K562 (cell line): Measurements from ENCODE around the gene CNR2. TPM values are rescaled to one million over a fixed set of nuclear protein-coding genes. Genes with fewer than 3 reads are reported as not detected.

Experiments used
- ATF1 ChIP-seq, 2 experiments: fragments of 450-650 bp in 1 of 2; IDR thresholded peaks; 2 replicates each; pipeline ENCODE4 v1.6.1; 2016; ENCODE audit warnings: missing compliant biosample characterization in 1 of 2, missing genetic modification characterization in 1 of 2
- BRF1 ChIP-seq: IDR thresholded peaks from 3 replicates; pipeline ENCODE4 v1.6.1; 2011; ENCODE audit warnings: borderline replicate concordance, mild to moderate bottlenecking; ENCODE audit not compliant: insufficient read length; ENCODE audit errors: extremely low read depth
- EHMT2 ChIP-seq: fragments of 450-650 bp; IDR thresholded peaks from 2 replicates; pipeline ENCODE4 v1.6.1; 2018; ENCODE audit warnings: antibody characterized with exemption
- FOSL1 ChIP-seq: fragments of 200-800 bp; sonication (Bioruptor generic); conservative IDR thresholded peaks from 2 replicates; pipeline ENCODE4 v1.6.1; 2016; ENCODE audit warnings: missing genetic modification characterization, missing compliant biosample characterization
- NCOA4 ChIP-seq: fragments of 450-650 bp; IDR thresholded peaks from 2 replicates; pipeline ENCODE4 v1.6.1; 2018; ENCODE audit warnings: mild to moderate bottlenecking; ENCODE audit not compliant: partially characterized antibody
- PHF21A ChIP-seq: fragments of 450-650 bp; IDR thresholded peaks from 2 replicates; pipeline ENCODE4 v1.6.1; 2017; ENCODE audit warnings: low read depth, borderline replicate concordance
- ZBTB17 ChIP-seq: fragments of 450-650 bp; formaldehyde crosslinking; IDR thresholded peaks from 2 replicates; pipeline ENCODE4 v1.4.0; 2020; ENCODE audit warnings: mild to moderate bottlenecking
- ZNF589 ChIP-seq: fragments of 200-800 bp; sonication (Bioruptor generic); IDR thresholded peaks from 2 replicates; pipeline ENCODE4 v1.6.1; 2016; ENCODE audit warnings: low read depth, missing genetic modification characterization, missing compliant biosample characterization
- ZNF778 ChIP-seq: fragments of 450-650 bp; formaldehyde crosslinking; IDR thresholded peaks from 2 replicates; pipeline ENCODE4 v1.4.0; 2020; ENCODE audit warnings: mild to moderate bottlenecking, moderate library complexity
- ZNF79 ChIP-seq: fragments of 250-450 bp; sonication (Bioruptor Pico); IDR thresholded peaks from 2 replicates; pipeline ENCODE4 v1.4.0; 2020; ENCODE audit warnings: low read depth, mild to moderate bottlenecking, moderate library complexity
- polyA plus RNA-seq, 8 experiments: library from polyadenylated mRNA; depleted of rRNA in 4 of 8; stranded (reverse) in 5 of 8; unstranded in 3 of 8; fragments of >200 nt; fragmentation: Nextera tagmentation in 2 of 8; fragmentation: Illumina TruSeq in 1 of 8; extraction: Ambion mirVana in 2 of 8; extraction: Trizol in 1 of 8; gene quantifications; 2 replicates each; pipeline versions ENCODE4 v1.2.1 to v1.2.3, GENCODE V29; 2011 to 2014; ENCODE audit warnings: inconsistent platforms in 1 of 8, missing spikeins in 1 of 8
- total RNA-seq, 7 experiments: library from RNA; depleted of rRNA in 6 of 7; stranded (reverse); fragments of >200 nt in 6 of 7; fragmentation: Illumina TruSeq in 2 of 7; extraction: Trizol in 2 of 7; gene quantifications; 2 replicates each; pipeline versions ENCODE4 v1.2.1 to v1.2.3, GENCODE V29; 2011 to 2021; ENCODE audit warnings: low replicate concordance in 1 of 7

Gene CNR2
- total and polyA plus RNA-seq, 9 of the 15 experiments (the other 6 are each of a cell fraction or from before 2014, with no cell fraction given) = not detected

DNA sequence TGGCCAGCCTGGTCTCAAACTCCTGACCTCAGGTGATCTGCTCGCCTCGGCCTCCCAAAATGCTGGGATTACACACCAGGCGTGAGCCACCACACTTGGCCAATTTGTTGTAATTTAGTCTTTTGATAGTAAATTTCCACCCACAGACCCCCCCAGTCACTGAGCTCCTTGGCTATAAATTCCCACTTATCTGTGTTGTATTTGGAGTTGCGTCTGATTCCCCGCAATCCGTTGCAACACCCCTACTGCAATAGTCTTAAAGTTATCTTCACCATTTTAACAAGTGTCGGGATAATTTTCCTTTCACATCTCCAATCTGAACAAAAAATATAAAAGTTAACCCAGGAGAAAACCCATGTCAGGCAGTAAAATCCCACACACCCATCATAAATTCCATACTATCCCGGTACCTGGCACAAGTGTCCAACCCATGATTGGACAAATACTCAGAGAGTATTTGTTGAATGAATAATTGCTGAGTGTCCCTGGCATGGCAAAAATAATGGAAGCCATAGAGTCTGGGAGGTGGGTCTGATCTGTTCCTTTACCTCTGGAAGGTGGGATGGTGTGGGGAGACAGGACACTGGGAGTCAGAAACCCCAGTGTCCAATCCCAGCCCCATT, 9.3 kb upstream of the CNR2 start (continued):
- TF ChIP-seq ZNF589 (no peak), ATF1 (CRISPR knock-in tag; IDR thresholded peaks at IDR 0.05) (no peak), ATF1 (tag; IDR thresholded peaks at IDR 0.05) (no peak), FOSL1 (tag) (no peak), EHMT2 (no peak), ZBTB17 (CRISPR knock-in tag) (no peak), BRF1 (no peak), ZNF778 (CRISPR knock-in tag) (no peak), PHF21A (no peak), NCOA4 (no peak), ZNF79 (CRISPR knock-in tag) (no peak)
